GM12878 (cell line): ENCODE measurements around the gene LCOR. TPM values are rescaled to one million over a fixed set of nuclear protein-coding genes. Genes with fewer than 3 reads are reported as not detected.
A peak's percentile ranks its signal among the peaks of the same experiment; 100 is the strongest.

Experiments
- ATAC-seq: fragments of 200-7000 bp; cut with Tn5 transposase; 3 replicates; pipeline ENCODE4 v1.9.1; 2020; ENCODE audit warnings: mild to moderate bottlenecking, moderate library complexity
- BruUV-seq: library from RNA; stranded (reverse); fragments of 400-500 nt; replicated peaks from 2 replicates; lab custom pipeline; 2021; lab: Mats Ljungman, UMichigan
- CTCF ChIA-PET: fragments of 300-600 bp; sonication (Branson Sonifier 250); formaldehyde crosslinking; extraction: SDS; loops from one replicate; lab custom pipeline; 2021; ENCODE audit warnings: inconsistent platforms; lab: Yijun Ruan, JAX
- POLR2A ChIA-PET: fragments of 350-600 bp; formaldehyde crosslinking; extraction: SDS; loops from one replicate; lab custom pipeline; 2021; ENCODE audit warnings: inconsistent platforms; lab: Charles Lee
- RAD21 ChIA-PET: fragments of 300-600 bp; sonication (Branson Sonifier 250); formaldehyde crosslinking; loops from one replicate; lab custom pipeline; 2023; ENCODE audit warnings: antibody characterized with exemption; ENCODE audit not compliant: unreplicated experiment; lab: Charles Lee
- SMC1A ChIA-PET: fragments of 300-600 bp; sonication (Branson Sonifier 250); formaldehyde crosslinking; loops from one replicate; lab custom pipeline; 2023; ENCODE audit not compliant: unreplicated experiment, uncharacterized antibody; lab: Charles Lee
- DNase-seq: peaks from one replicate; pipeline ENCODE4 v3.0.0-alpha.2; 2011; ENCODE audit warnings: low read depth, low spot score
- FAIRE-seq: peaks from 3 replicates; lab custom pipeline; 2011; peaks lifted over from hg19 to GRCh38; lab: Jason Lieb, UNC
- H2AFZ ChIP-seq: 2 replicates; pipeline ENCODE4 v1.6.0; 2011; ENCODE audit warnings: low read depth, low read length, control low read depth; ENCODE audit not compliant: control insufficient read depth
- H3K27ac ChIP-seq: 2 replicates; pipeline ENCODE4 v1.5.1; 2011; ENCODE audit warnings: control low read depth; ENCODE audit not compliant: control insufficient read depth, insufficient read depth
- H3K27me3 ChIP-seq, 2 experiments: replicated peaks in 1 of 2; 2 replicates each; pipeline versions ENCODE4 v1.6.0 to v1.6.1; 2011; ENCODE audit warnings: low read length in 1 of 2; ENCODE audit not compliant: control insufficient read depth in 2 of 2, insufficient read depth in 2 of 2
- H3K36me3 ChIP-seq, 2 experiments: 2 replicates each; pipeline ENCODE4 v1.5.1; 2011; ENCODE audit warnings: low read length in 1 of 2; ENCODE audit not compliant: control insufficient read depth in 2 of 2, insufficient read depth in 2 of 2
- H3K4me1 ChIP-seq: 2 replicates; pipeline ENCODE4 v1.6.1; 2011; ENCODE audit warnings: mild to moderate bottlenecking, low read length, moderate library complexity, mixed read lengths; ENCODE audit not compliant: control insufficient read depth, insufficient read depth
- H3K4me2 ChIP-seq: 2 replicates; pipeline ENCODE4 v1.6.0; 2011; ENCODE audit warnings: control low read depth; ENCODE audit not compliant: control insufficient read depth, insufficient read depth
- H3K4me3 ChIP-seq: fragments of 200-600 bp; sonication (generic); 2 replicates; pipeline ENCODE4 v1.5.1; 2016
- H3K79me2 ChIP-seq: 2 replicates; pipeline ENCODE4 v1.6.0; 2011; ENCODE audit warnings: low read length; ENCODE audit not compliant: control insufficient read depth, insufficient read depth
- H3K9ac ChIP-seq: 2 replicates; pipeline ENCODE4 v1.8.0; 2011; ENCODE audit warnings: low read length, control low read depth, mixed read lengths; ENCODE audit not compliant: control insufficient read depth, insufficient read depth
- H3K9me3 ChIP-seq: replicated peaks from 3 replicates; pipeline ENCODE4 v1.5.1; 2011; ENCODE audit warnings: mild to moderate bottlenecking, low read length; ENCODE audit not compliant: control insufficient read depth, insufficient read depth
- H4K20me1 ChIP-seq: 2 replicates; pipeline ENCODE4 v1.6.0; 2011; ENCODE audit not compliant: control insufficient read depth, insufficient read depth
- WGBS: methylation state at CpG from one replicate; pipeline ENCODE4 v1.1.6; 2016; ENCODE audit warnings: low lambda C conversion rate; ENCODE audit not compliant: insufficient replicate concordance, insufficient coverage; ENCODE audit errors: missing lambda C conversion rate; 5-methylcytosine and 5-hydroxymethylcytosine counted together
- in situ Hi-C: fragments of 300-500 bp; cut with MboI; formaldehyde crosslinking; loops from 9 replicates; pipeline ENCODE4 v1.14.3; 2018; ENCODE audit warnings: mixed read lengths
- intact Hi-C: fragments of 100-400 bp; cut with micrococcal nuclease; formaldehyde crosslinking; loops from one replicate; pipeline ENCODE4 v1.14.2; 2022; ENCODE audit not compliant: unreplicated experiment
- polyA plus RNA-seq, 11 experiments: library from polyadenylated mRNA; depleted of rRNA in 4 of 11; unstranded in 6 of 11; stranded (reverse) in 5 of 11; fragments of >200 nt; fragmentation: Nextera tagmentation in 4 of 11; fragmentation: Illumina TruSeq in 1 of 11; extraction: Ambion mirVana in 4 of 11; extraction: Trizol in 1 of 11; gene quantifications; 1 replicate in 1 of 11; 2 replicates in 10 of 11; pipeline versions ENCODE4 v1.2.1 to v1.2.3, GENCODE V29; 2011 to 2016; ENCODE audit warnings: inconsistent platforms in 2 of 11, missing spikeins in 2 of 11, low read depth in 1 of 11
- total RNA-seq, 4 experiments: library from RNA; depleted of rRNA in 3 of 4; stranded (reverse); fragments of >200 nt in 3 of 4; fragmentation: Illumina TruSeq in 1 of 4; extraction: Trizol in 1 of 4; gene quantifications; 2 replicates each; pipeline versions ENCODE4 v1.2.1 to v1.2.3, GENCODE V29; 2013 to 2021
- TF ChIP-seq, protein P1 (sequence below): IDR thresholded peaks from 2 replicates; pipeline ENCODE4 v1.6.1; 2012; ENCODE audit warnings: low read depth, low read length, improper control_type of control experiment
- TF ChIP-seq, protein P2 (sequence below): fragments of 450-650 bp; IDR thresholded peaks from 2 replicates; pipeline ENCODE4 v1.6.1; 2017; ENCODE audit warnings: antibody characterized with exemption, mild to moderate bottlenecking, moderate library complexity

The LCOR gene
- total and polyA plus RNA-seq, 10 of the 15 experiments (the other 5 are each of a cell fraction or from before 2014, with no cell fraction given), result 1.6 to 22.0 (median 13.2) TPM

DNA sequence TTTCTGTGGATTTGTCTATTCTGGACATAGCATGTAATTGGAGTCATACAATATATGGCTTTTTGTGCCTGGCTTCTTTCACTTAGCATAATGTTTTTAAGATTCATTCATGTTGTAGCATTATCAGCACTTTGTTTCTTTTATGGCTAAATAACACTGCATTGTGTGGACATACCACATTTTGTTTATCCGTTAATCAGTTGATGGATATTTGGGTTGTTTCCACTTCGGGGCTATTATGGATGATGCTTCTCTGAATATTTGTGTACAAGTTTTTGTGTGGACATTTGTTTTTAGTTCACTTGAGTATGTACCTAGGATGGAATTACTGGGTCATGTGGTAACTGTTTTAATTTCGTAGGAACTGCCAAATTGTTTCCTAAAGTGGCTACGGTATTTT is 6.4 kb downstream of the LCOR start:
- H3K4me2 ChIP-seq, result no peak overlapping the region
- DNase-seq, result no peak
- no peak overlapping the region for H3K4me3 ChIP-seq
- BruUV-seq, result no TSS peak
- in situ Hi-C loops, result no loop called here
- peaks cover 12% of the 10 kb centered on the region for H3K4me1 ChIP-seq
- no peak for ATAC-seq
- SMC1A ChIA-PET, result interaction anchor here (1.0 to 3.6 kb wide), 7 partner anchors 9 to 186 kb away, joined by 3 to 15 read pairs (median 3); no protein-coding TSS in a partner anchor
- POLR2A ChIA-PET, result no interaction called here
- H4K20me1 ChIP-seq, result peaks cover 3% of the 10 kb centered on the region; the same call in 1 of the 2 replicates
- H3K27ac ChIP-seq, result no peak overlapping the region
- H3K79me2 ChIP-seq, result peaks cover 96% of the 10 kb centered on the region
- WGBS, result 82% methylated on average over 4 of the region's 4 CpGs
- peaks cover 0 to 2% of the 10 kb centered on the region in 2 experiments; a peak in 1 of 4 replicates for H3K36me3 ChIP-seq
- no peak for FAIRE-seq
- H3K9me3 ChIP-seq, result no peaks in the 10 kb centered on the region; the same call in 2 of the 3 replicates
- H2AFZ ChIP-seq, result no peak overlapping the region
- TF ChIP-seq, protein P1, sequence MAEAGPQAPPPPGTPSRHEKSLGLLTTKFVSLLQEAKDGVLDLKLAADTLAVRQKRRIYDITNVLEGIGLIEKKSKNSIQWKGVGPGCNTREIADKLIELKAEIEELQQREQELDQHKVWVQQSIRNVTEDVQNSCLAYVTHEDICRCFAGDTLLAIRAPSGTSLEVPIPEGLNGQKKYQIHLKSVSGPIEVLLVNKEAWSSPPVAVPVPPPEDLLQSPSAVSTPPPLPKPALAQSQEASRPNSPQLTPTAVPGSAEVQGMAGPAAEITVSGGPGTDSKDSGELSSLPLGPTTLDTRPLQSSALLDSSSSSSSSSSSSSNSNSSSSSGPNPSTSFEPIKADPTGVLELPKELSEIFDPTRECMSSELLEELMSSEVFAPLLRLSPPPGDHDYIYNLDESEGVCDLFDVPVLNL, result no peak
- TF ChIP-seq, protein P2, sequence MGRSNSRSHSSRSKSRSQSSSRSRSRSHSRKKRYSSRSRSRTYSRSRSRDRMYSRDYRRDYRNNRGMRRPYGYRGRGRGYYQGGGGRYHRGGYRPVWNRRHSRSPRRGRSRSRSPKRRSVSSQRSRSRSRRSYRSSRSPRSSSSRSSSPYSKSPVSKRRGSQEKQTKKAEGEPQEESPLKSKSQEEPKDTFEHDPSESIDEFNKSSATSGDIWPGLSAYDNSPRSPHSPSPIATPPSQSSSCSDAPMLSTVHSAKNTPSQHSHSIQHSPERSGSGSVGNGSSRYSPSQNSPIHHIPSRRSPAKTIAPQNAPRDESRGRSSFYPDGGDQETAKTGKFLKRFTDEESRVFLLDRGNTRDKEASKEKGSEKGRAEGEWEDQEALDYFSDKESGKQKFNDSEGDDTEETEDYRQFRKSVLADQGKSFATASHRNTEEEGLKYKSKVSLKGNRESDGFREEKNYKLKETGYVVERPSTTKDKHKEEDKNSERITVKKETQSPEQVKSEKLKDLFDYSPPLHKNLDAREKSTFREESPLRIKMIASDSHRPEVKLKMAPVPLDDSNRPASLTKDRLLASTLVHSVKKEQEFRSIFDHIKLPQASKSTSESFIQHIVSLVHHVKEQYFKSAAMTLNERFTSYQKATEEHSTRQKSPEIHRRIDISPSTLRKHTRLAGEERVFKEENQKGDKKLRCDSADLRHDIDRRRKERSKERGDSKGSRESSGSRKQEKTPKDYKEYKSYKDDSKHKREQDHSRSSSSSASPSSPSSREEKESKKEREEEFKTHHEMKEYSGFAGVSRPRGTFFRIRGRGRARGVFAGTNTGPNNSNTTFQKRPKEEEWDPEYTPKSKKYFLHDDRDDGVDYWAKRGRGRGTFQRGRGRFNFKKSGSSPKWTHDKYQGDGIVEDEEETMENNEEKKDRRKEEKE, result 0 out of 2 replicates have a peak, but pooled peaks have one; percentile 20
- TF ChIP-seq, all 136 proteins: peak for 1
- RAD21 ChIA-PET, result interaction anchor here (1.1 kb wide), 1 partner anchor 185 kb away, joined by 3 read pairs; no protein-coding TSS in a partner anchor
- no peaks in the 10 kb centered on the region for H3K27me3 ChIP-seq
- H3K9ac ChIP-seq, result no peak overlapping the region
- CTCF ChIA-PET, result interaction anchor here (0.6 to 3.6 kb wide), 6 partner anchors 22 to 187 kb away, joined by 3 to 18 read pairs (median 6); no protein-coding TSS in a partner anchor
- intact Hi-C loops, result loop anchor here (10.0 kb wide), 1 partner anchor 444 kb away; no protein-coding TSS in a partner anchor
